Epidermal melanocyte (primary cell): ENCODE data around the gene RFX4.
"Not testable (repeated sequence)": the region's sequence is repeated elsewhere in the genome, so short reads cannot be mapped to it uniquely, and the experiment has no call there.

Experiments
- DNase-seq: peaks from one replicate; pipeline ENCODE4 v3.0.0; 2011; ENCODE audit warnings: low spot score; ENCODE audit not compliant: insufficient read length

RFX4 gene

DNA sequence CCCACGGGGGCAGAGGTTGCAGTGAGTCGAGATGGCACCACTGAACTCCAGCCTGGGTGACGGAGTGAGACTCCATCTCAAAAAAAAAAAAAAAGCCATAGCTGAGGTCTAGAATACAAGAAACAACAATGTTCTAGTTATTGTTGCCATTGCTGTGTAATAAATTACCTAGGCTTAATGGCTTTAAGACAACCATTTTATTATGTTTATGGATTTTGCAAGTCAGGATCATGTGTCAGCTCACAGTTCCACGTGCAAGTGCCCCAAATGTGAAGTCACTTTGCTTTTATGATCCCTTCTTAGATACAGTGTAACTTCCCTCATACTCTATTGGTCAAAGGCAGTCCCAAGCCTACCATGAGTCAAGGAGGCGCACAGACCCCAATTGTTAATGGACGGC, 142.1 kb downstream of the RFX4 start:
- no peak for DNase-seq

DNA sequence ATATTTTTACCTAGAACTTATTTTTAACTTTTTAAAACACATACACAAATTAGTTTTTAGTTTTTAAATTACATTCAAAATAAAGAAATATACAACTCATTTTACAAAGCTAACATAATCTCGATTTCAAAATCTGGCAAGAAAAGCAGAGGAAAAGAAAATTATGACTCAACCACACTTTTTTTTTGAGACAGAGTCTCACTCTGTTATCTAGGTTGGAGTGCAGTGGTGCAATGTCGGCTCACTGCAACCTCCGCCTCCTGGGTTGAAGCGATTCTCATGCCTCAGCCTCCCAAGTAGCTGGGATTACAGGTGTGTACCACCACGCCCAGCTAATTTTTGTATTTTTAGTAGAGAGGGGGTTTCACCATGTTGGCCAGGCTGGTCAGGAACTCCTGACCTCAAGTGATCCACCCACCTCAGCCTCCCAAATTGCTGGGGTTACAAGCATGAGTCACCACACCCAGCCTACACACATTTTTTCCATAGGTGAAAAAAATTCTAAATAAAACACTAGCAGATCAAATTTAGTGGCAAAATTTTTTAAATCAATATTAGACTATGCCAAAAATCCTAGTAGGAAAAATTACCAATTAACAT, 143.9 kb downstream of the RFX4 start:
- DNase-seq: not testable (repeated sequence)

DNA sequence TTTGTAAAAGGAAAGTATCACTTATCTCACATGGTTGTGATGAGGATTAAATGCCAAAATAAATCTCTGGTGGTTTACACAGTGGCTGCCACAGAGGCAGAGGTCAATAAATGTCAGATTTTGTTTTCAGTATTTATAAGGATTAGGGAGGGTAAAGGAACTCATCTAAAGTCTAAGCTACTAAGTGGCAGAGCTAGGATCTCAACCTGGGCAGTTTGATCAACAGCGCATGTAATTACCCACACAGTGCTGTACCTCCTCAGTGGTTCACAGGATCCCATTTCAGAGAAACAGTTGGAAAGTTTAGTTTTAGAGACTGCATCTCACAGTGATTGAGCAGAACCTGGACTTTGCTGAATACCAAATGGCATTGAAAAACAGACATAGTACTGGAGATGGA, 146.8 kb downstream of the RFX4 start:
- no peak for DNase-seq

DNA sequence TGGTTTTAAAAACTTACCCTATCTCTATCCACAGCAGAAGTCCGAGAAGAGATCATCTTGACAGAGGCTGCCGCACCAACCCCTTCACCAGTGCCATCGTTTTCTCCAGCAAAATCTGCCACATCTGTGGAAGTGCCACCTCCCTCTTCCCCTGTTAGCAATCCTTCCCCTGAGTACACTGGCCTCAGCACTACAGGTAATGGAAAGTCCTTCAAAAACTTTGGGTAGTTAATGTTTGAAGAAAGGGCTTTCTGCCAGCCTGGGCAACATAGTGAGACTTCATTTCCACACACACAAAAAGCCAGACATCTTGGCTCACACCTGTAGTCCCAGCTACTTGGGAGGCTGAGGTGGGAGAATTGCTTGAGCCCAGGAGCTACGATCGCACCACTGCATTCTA, 150.1 kb downstream of the RFX4 start:
- DNase-seq: no peak

DNA sequence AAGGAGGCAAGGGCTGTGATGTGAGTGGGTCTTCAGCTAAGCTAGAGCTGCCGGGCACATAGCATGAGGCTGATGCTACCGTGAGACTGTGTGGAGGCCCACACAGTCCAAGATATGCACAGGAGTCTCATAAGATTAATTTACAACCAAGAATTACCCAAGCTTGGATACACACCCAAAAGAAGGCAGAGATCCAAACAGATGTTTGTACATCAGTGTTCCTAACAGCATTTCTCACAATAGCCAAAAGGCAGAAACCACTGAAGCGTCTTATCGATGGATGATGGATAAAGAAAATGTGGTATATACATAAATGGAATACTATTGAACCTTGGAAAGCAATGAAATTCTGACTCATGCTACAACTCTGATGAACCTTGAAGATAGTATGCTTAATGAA, 150.9 kb downstream of the RFX4 start:
- no peak for DNase-seq

DNA sequence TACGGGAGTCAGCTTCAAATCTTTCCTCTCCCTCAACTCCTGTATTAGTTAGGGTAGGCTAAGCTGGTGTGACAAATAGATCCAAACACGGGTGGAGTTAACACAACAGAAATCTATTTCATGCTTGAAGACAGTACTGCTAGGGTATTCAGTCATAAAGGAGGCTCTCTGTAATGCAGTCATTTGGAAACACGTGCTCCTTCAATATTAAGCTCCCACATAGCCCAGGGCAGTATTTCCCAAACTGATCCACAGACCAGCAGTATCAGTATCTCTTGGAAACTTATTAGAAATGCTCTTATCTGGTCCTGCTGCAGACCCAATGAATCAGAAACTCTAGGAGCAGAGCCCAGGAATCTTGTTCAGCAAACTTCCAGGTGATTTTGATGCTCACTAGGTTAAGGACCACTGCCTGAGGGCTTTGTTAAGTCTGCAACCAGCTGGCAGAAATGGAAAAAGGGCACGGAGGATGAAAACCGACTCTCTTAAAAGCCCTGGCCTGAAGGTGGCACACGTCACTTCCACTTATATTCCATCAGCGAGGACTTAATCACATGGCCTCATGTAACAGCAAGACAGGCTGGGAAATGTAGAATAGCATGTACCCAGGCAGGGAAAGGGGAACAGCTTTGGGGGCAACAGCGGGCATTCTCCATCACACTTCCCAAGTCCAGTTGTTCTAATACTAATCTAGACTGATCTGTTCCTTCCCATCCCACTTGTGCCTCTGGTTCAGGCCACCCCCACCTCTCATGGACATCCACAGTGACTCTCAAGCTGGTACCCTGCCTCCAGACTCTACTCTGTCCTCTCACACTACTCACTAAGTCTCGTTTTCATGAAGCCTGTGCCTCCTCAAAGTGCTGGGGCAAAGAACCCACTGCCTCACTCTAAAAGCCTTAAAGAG, 153.5 kb downstream of the RFX4 start:
- no peak for DNase-seq

DNA sequence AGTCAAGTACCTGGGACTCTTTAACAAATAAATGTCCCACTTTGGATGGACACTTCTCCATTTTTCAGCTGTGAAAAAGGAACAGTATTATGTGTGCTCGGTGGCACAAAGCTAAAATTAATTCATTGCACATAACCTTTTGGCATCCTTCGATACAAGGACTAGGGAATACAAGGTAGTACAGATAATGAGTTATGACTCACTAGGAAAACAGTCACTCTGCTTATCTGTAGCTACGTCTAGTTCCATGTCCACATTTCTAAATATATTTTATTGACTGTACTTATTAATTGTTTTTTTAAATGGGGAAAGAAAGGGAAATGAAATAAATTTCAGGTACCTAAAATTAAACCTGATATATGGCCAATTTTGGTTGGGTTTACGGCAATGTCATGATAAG, 156.5 kb downstream of the RFX4 start:
- DNase-seq: no peak

DNA sequence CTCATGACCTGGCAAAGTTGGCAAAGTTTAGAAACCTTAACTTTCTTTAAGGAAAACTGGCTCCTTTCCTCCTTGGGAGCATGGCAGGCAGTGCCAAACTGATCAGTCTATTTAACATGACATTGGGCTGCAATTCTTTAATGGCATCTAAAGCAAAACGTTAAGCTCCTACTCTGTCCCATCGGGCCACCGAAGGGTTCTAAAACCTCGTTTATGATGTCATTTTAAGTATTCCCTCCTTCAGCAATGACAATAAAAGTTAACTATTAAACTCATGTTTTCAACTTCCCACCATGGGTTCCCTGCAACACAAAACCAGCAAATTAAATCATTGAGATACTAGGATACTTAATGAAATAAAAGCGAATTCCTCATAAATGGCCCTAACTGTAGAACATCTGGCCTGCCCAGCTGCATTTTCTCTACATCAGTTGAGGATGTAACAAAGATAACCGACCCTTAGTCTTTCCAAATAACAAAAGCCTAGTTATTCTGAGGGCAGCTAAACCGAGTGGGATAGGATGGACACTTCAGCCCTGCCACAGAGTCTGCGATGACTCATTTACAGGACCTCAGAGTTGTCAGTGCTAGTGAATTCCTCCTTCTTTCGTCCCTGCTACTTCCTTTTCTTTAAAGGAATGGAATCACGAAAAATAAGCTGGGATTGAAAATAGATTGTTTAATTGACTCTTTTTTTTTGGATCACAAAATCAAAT, 157.2 kb downstream of the RFX4 start:
- DNase-seq: no peak

DNA sequence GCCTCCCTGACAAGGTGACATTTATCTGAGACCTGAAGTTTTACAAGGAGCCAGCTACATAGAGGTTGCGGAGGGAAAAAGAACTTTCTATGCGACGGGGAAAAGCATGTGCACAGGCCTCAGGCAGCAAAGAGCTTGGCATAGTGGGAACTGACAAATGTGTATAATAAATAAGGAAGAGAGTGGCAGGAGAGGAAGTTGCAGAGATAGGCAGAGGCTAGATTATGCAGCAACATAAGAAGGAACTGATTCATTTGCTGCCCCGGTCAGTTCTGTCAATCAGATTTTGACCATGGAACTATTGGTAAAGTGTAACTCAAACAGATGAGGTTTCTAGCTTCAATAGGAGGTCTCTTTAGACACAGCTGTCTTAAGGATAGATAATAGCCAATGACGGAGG, 158.0 kb downstream of the RFX4 start:
- DNase-seq: no peak

DNA sequence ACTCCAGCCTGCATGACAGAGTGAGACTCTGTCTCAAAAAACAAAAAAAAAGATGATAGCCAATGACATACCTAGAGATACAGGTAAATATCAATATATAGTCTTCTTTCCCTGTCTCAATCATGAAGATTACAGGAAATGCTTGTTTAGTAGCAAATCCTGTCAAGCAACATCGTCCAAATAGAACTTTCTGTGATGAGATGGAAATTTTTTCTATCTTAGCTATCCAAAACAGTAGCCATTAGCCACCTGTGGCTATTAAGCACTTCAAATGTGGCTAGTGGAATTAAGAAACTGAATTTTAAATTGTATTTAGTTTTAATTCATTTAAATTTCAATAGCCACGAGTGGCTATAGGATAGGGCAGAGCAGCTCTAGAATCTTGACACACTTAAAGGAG, 158.4 kb downstream of the RFX4 start:
- no peak for DNase-seq

DNA sequence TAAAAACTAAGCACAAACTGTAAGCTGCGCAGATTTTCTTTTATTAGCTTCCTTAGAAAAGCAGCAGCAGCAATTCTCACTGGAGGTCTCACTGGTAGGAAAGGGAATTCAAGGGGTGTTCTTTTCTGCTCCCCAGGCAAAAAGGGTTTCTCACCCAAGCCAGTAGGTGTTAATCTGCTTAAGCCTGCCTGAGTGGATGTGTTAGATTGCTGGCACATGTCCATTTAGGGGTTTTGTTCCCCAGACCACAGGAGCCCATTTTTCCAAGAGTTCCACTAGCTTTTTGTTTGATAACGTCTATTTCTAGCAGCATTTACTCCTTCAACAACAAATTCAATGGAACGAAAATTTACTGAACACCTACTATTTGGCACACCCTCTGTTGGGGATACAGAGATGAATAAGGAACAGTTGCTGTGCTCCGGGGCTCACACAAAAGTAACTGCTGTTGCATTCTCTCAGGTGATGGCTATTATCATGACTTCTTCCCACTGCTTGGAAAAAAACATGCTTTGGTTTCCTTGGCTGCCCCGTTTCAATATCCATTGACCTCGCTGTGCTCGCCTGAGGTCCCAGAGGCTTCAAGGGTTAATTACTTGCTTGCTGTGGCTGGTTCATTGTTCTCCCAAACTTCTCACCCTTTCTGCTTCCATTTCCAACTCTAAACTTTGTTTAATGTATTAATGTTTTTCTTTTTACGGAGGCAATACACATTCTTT, 160.6 kb downstream of the RFX4 start:
- no peak for DNase-seq

DNA sequence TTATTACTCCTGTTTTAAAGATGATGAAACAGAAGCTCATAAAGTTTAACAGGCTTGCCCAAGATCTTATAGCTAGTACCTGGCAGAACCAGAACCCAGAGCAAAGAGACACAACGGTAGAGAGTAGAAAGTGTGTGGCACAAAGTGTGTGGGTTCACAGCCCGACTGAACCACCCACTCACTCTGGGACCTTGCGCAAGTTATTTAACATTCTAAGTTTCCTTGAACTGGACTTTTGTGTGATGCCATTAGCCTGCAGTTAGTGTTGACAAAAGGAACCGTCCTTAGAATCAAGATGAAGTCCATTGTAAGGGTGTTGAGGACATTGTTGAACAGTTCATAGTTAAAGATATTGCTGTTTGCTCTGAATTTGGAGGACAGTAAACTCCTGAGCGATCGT, 161.8 kb downstream of the RFX4 start:
- DNase-seq: no peak

DNA sequence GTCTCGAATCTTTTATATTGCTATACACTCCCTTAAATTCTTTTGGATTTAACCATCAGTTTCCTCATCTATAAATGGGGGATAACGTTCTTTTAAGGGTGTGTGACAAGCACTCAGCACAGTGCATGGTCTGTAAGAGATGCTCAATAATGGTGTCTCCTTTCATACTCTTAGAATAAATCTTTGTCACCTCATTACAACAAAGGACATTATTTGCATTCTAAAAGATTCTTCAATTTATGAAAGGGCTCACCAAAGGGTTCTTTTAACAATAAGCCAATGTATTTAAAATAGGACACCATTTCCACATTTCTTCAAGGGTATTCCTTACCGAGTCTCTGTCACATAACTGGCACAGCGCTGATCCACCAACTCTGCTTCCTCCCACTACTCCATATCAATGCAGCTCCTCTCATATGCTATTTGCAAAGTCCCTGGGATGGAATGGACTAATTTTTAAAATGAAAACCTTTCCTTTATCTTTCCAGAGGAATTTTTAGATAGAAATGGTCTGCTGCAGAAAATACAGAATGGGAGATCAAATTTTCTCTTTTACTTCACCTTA, 162.5 kb downstream of the RFX4 start:
- DNase-seq: no peak

DNA sequence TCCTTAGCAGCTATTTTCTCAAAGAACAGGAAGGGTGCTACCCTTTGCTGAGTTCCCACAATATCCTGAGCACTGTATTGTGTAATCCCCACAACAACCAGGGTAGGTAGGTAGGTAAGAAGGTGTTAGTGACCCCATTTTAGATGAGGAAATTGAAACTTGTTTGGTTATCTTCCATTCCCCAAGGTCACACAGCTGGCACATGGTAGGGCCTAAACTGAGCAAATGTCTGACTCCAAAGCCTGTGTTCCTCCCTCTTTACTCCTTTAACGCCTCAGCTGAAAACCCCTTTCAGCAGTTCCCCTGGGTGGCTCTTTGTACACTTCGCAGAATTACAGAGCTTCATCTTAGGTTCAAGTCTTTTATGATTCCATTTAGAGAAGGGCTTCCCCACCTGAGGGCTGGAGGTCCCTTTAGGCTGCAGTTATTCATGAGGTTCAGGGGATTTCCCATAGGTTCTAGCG, 165.2 kb downstream of the RFX4 start:
- no peak for DNase-seq

DNA sequence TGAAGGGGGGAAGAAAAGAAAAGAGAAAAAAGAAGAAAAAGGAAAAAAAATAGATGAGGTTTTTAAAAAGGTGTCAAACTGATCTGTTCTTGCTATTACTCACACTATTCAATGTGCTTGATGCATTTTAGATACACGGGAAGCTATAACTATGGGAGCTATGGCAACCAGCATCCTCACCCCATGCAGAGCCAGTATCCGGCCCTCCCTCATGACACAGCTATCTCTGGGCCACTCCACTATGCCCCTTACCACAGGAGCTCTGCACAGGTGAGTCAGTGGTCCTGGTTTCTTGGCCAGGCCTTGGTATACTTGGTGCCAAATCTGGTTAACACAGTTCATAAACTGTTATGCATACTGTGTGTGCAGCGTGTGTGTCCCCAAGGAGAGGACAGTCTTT, 167.7 kb downstream of the RFX4 start:
- DNase-seq: no peak

DNA sequence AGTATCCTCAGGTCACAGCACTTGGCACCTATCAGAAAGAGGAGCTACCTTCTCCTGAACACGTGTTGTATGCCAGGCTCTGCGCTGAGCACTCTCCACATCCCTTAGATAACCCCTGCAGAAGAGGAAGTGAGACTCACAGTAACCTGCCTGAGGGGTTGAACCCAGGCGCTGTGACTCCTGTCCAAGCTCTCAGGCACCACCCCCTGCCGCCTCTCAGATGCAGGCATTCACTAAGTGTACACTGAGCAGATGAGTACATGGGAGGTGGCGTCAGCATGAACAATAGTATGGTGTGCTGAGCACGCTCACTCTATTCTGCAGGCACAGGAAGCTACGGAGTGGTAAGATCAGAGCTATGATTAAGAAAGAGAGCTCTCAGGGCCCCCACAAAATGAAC, 170.7 kb downstream of the RFX4 start:
- DNase-seq: no peak

DNA sequence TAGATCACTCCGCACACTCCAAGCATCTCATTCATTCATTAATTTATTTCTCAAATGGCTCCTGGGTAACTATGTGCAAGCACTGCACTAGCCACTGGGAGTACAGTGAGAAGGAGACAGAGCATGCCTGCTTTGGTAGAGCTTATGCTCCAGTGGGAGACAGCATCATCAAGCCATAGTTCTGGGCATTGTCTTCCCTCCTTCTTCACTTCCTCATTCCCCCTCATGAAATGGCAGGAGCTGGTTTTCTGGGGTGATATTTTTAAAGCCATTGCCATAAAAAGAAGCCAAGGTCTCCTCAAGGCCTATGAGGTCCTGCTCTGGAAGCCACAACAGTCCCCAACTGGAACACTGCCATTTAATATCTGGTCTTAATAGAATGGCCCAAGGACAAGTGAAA, 171.5 kb downstream of the RFX4 start:
- no peak for DNase-seq

DNA sequence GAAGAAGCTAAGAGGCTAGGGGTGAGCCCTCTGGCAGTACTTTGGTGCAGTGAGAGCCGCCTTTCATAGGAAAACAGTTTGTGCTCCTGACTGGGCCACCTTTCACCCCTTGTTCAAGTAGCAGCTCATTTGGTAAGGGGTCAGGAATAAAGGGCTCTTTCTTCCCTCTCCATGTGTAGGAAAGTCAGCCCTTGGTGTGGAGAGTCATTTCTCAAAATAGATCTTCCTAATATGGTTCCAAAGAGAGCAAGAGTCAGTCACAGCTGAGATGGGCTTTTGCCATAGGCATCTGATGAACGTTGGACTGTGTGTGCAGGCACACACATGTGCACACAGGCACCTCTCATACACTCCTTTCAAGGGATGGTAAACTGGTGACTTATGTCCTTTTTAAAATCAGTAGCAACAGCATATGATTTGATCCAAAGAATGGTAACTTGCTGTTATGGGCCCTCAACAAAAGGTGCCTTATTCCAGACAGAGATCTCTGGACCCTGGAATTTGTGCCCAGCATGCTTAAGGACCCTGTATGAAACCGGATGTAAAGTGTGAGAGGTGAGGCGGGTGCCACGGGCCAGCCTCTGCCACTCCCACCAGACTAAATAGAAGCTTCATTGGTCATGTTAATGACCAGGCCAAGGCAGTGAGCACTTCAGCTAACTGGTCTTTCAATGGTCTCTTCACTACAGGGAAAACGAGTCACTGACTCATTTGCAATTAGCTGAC, 175.0 kb downstream of the RFX4 start:
- DNase-seq: peak; percentile 71

DNA sequence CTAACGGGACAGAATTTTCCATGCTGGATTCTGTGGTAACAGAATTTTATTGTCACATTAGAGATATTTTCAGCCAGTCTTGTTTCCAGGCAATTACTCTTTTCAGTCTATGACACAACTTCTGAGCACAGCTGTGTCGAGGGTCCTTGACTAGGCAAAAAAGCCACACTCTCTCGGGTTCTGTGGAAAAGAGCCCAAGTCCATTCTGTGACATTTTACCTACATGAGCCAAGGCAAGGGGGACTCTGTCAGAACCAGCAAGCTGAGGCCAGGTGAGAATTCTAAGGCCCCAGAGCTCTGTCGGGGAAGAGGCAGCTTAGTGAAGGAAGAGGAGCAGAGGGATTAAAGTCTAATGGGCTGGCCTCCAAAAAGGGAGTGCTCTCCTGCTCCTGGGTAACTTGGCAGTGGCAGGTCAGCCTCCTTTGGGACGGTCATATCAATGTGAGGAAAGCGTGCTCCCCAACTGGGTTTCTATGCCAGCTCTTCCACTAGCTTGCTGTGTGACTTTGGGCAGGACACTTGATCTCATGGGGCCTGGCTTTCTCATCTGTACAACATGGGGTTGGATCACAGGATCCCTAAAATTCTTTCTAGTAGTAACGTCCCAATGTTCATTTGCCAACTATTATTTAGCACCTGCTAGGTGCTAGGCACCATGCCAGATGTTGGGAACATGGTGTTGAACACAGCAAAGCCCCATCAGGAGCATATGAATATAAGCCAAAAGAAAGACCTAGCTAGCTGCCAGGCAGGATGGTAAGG, 175.7 kb downstream of the RFX4 start:
- no peak for DNase-seq
